ENCODE measurements around the gene NR3C2.

NR3C2 gene

GRCh38 chr4:148110169-148110568, 332.0 kb downstream of the NR3C2 start:
- Histone ChIP-seq H2BK5ac (ENCODE audit: low read depth, low read length, poor library complexity) (no peak overlapping the region), H3K4me1 (ENCODE audit: control insufficient read depth in 1 of 2, insufficient read depth in 2 of 2, low read length in 2 of 2) (no peaks in the 10 kb centered on the region), H3K4ac (ENCODE audit: low read depth, low read length) (no peak overlapping the region), H3K4me3 (ENCODE audit: low read depth, low read length) (no peak overlapping the region), H3K9me3 (ENCODE audit: insufficient read depth, low read depth, low read length) (peaks cover 1% of the 10 kb centered on the region), H3K36me3 (ENCODE audit: control insufficient read depth in 1 of 2, insufficient read depth in 2 of 2, low read length in 2 of 2) (no peaks in the 10 kb centered on the region), H3K4me2 (ENCODE audit: low read length) (no peak overlapping the region), H2BK120ac (ENCODE audit: insufficient read depth, low read length, poor library complexity) (no peak overlapping the region), H3K14ac (ENCODE audit: low read length) (no peak overlapping the region), H3K27me3 (ENCODE audit: insufficient read depth, low read length) (no peaks in the 10 kb centered on the region), H3K23ac (ENCODE audit: low read length) (no peak overlapping the region), H2BK12ac (ENCODE audit: low read length) (no peak overlapping the region), H3K27ac (ENCODE audit: low read depth, low read length) (no peak overlapping the region), H4K8ac (ENCODE audit: low read depth, low read length) (no peak overlapping the region), H4K12ac (ENCODE audit: low read depth, low read length) (no peak overlapping the region), H3K79me1 (ENCODE audit: low read length) (no peaks in the 10 kb centered on the region), H3K9ac (ENCODE audit: low read length) (no peak overlapping the region), H3K79me2 (ENCODE audit: control insufficient read depth, insufficient read depth, low read length, poor library complexity) (no peaks in the 10 kb centered on the region), H4K91ac (ENCODE audit: low read depth, low read length) (no peak overlapping the region), H2AK5ac (ENCODE audit: low read length) (no peak overlapping the region), H3K18ac (ENCODE audit: low read length) (no peak overlapping the region), H2AFZ (ENCODE audit: insufficient read depth, low read length, poor library complexity) (no peak overlapping the region)
- no CpG with 5 or more reads among the region's 3 CpGs for WGBS (ENCODE audit: extremely low coverage, insufficient coverage, insufficient read length)
- no peak for DNase-seq

GRCh38 chr4:148109216-148109615, 333.0 kb downstream of the NR3C2 start:
- H3K27ac ChIP-seq (ENCODE audit: low read depth, low read length): no peak overlapping the region
- H2BK120ac ChIP-seq (ENCODE audit: insufficient read depth, low read length, poor library complexity): no peak overlapping the region
- H3K79me1 ChIP-seq (ENCODE audit: low read length): no peaks in the 10 kb centered on the region
- no peak overlapping the region for H3K4ac ChIP-seq (ENCODE audit: low read depth, low read length)
- H2AFZ ChIP-seq (ENCODE audit: insufficient read depth, low read length, poor library complexity): no peak overlapping the region
- DNase-seq: no peak
- H4K91ac ChIP-seq (ENCODE audit: low read depth, low read length): no peak overlapping the region
- no peak overlapping the region for H4K12ac ChIP-seq (ENCODE audit: low read depth, low read length)
- peaks cover 1% of the 10 kb centered on the region for H3K9me3 ChIP-seq (ENCODE audit: insufficient read depth, low read depth, low read length)
- H3K14ac ChIP-seq (ENCODE audit: low read length): no peak overlapping the region
- no peak overlapping the region for H3K18ac ChIP-seq (ENCODE audit: low read length)
- no peak overlapping the region for H3K23ac ChIP-seq (ENCODE audit: low read length)
- H2AK5ac ChIP-seq (ENCODE audit: low read length): no peak overlapping the region
- WGBS (ENCODE audit: extremely low coverage, insufficient coverage, insufficient read length): no CpG with 5 or more reads among the region's 3 CpGs
- no peaks in the 10 kb centered on the region for H3K27me3 ChIP-seq (ENCODE audit: insufficient read depth, low read length)
- no peak overlapping the region for H3K4me2 ChIP-seq (ENCODE audit: low read length)
- no peak overlapping the region for H2BK12ac ChIP-seq (ENCODE audit: low read length)
- no peaks in the 10 kb centered on the region for H3K36me3 ChIP-seq (ENCODE audit: control insufficient read depth in 1 of 2, insufficient read depth in 2 of 2, low read length in 2 of 2)
- H3K79me2 ChIP-seq (ENCODE audit: control insufficient read depth, insufficient read depth, low read length, poor library complexity): no peaks in the 10 kb centered on the region
- no peak overlapping the region for H2BK5ac ChIP-seq (ENCODE audit: low read depth, low read length, poor library complexity)
- H4K8ac ChIP-seq (ENCODE audit: low read depth, low read length): no peak overlapping the region
- H3K9ac ChIP-seq (ENCODE audit: low read length): no peak overlapping the region
- no peaks in the 10 kb centered on the region for H3K4me1 ChIP-seq (ENCODE audit: control insufficient read depth in 1 of 2, insufficient read depth in 2 of 2, low read length in 2 of 2)
- H3K4me3 ChIP-seq (ENCODE audit: low read depth, low read length): no peak overlapping the region

GRCh38 chr4:148108766-148109165, 333.4 kb downstream of the NR3C2 start:
- Histone ChIP-seq H3K9ac (ENCODE audit: low read length) (no peak overlapping the region), H2AFZ (ENCODE audit: insufficient read depth, low read length, poor library complexity) (no peak overlapping the region), H3K4me2 (ENCODE audit: low read length) (no peak overlapping the region), H3K9me3 (ENCODE audit: insufficient read depth, low read depth, low read length) (peaks cover 1% of the 10 kb centered on the region), H4K12ac (ENCODE audit: low read depth, low read length) (no peak overlapping the region), H3K36me3 (ENCODE audit: control insufficient read depth in 1 of 2, insufficient read depth in 2 of 2, low read length in 2 of 2) (no peaks in the 10 kb centered on the region), H3K27ac (ENCODE audit: low read depth, low read length) (no peak overlapping the region), H3K4me3 (ENCODE audit: low read depth, low read length) (no peak overlapping the region), H3K4me1 (ENCODE audit: control insufficient read depth in 1 of 2, insufficient read depth in 2 of 2, low read length in 2 of 2) (no peaks in the 10 kb centered on the region), H3K18ac (ENCODE audit: low read length) (no peak overlapping the region), H3K14ac (ENCODE audit: low read length) (no peak overlapping the region), H3K27me3 (ENCODE audit: insufficient read depth, low read length) (no peaks in the 10 kb centered on the region), H2BK12ac (ENCODE audit: low read length) (no peak overlapping the region), H2BK120ac (ENCODE audit: insufficient read depth, low read length, poor library complexity) (no peak overlapping the region), H2BK5ac (ENCODE audit: low read depth, low read length, poor library complexity) (no peak overlapping the region), H3K4ac (ENCODE audit: low read depth, low read length) (no peak overlapping the region), H4K91ac (ENCODE audit: low read depth, low read length) (no peak overlapping the region), H2AK5ac (ENCODE audit: low read length) (no peak overlapping the region), H4K8ac (ENCODE audit: low read depth, low read length) (no peak overlapping the region), H3K79me2 (ENCODE audit: control insufficient read depth, insufficient read depth, low read length, poor library complexity) (no peaks in the 10 kb centered on the region), H3K23ac (ENCODE audit: low read length) (no peak overlapping the region), H3K79me1 (ENCODE audit: low read length) (no peaks in the 10 kb centered on the region)
- no peak for DNase-seq
- WGBS (ENCODE audit: extremely low coverage, insufficient coverage, insufficient read length): no CpG with 5 or more reads among the region's 7 CpGs

DNA sequence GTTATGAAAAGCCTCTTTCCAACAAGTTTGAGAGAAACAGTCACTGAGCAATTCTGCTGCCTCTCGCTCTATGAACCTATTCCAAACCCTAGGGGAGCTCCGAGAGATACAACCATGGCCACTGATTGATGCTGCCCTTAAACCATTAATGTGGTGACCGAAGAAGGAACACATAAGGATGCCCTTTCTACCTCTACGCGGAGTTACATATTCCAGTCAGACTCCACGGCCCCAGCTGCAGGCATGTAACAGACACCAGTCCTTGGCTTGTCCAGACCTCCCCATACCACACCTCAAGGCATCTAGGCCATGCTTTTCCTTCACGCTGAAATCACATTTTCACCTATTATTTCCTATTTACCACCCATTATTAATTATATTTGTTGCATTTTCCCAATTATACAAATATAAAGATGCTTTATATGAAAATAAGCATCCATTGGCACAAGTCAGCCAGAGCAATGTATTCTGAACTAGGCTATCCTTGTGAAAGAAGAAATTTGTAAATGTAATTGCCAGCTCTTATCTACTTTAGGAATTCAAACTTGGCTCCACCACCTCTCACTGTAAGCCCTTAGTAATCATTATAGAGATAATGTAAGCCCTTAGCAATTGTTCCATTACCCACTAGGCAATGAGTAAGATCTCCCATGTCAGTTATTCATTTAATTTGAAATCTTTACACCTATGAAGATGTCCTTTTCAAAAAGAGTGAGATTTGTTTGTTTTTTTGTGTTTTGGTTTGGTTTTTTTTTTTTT, 338.4 kb downstream of the NR3C2 start:
- no peak overlapping the region for H4K8ac ChIP-seq (ENCODE audit: low read depth, low read length)
- no peak overlapping the region for H3K4me2 ChIP-seq (ENCODE audit: low read length)

More for the DNA sequence above, 338.4 kb downstream of the NR3C2 start:
- H3K9me3 ChIP-seq (ENCODE audit: insufficient read depth, low read depth, low read length): no peaks in the 10 kb centered on the region
- no peaks in the 10 kb centered on the region for H3K36me3 ChIP-seq (ENCODE audit: control insufficient read depth in 1 of 2, insufficient read depth in 2 of 2, low read length in 2 of 2)
- H3K14ac ChIP-seq (ENCODE audit: low read length): no peak overlapping the region
- DNase-seq: no peak
- no peak overlapping the region for H2BK12ac ChIP-seq (ENCODE audit: low read length)
- H3K4ac ChIP-seq (ENCODE audit: low read depth, low read length): no peak overlapping the region
- no peak overlapping the region for H2AFZ ChIP-seq (ENCODE audit: insufficient read depth, low read length, poor library complexity)
- 100% methylated on average over 1 of the region's 7 CpGs for WGBS (ENCODE audit: extremely low coverage, insufficient coverage, insufficient read length)
- no peak overlapping the region for H3K27ac ChIP-seq (ENCODE audit: low read depth, low read length)
- no peak overlapping the region for H3K4me3 ChIP-seq (ENCODE audit: low read depth, low read length)
- H2BK5ac ChIP-seq (ENCODE audit: low read depth, low read length, poor library complexity): no peak overlapping the region
- H4K91ac ChIP-seq (ENCODE audit: low read depth, low read length): no peak overlapping the region
- no peaks in the 10 kb centered on the region for H3K79me2 ChIP-seq (ENCODE audit: control insufficient read depth, insufficient read depth, low read length, poor library complexity)
- no peak overlapping the region for H2BK120ac ChIP-seq (ENCODE audit: insufficient read depth, low read length, poor library complexity)
- no peak overlapping the region for H4K12ac ChIP-seq (ENCODE audit: low read depth, low read length)
- H3K9ac ChIP-seq (ENCODE audit: low read length): no peak overlapping the region
- H2AK5ac ChIP-seq (ENCODE audit: low read length): no peak overlapping the region
- H3K23ac ChIP-seq (ENCODE audit: low read length): no peak overlapping the region
- H3K79me1 ChIP-seq (ENCODE audit: low read length): no peaks in the 10 kb centered on the region
- H3K4me1 ChIP-seq (ENCODE audit: control insufficient read depth in 1 of 2, insufficient read depth in 2 of 2, low read length in 2 of 2): no peaks in the 10 kb centered on the region
- no peak overlapping the region for H3K18ac ChIP-seq (ENCODE audit: low read length)
- H3K27me3 ChIP-seq (ENCODE audit: insufficient read depth, low read length): no peaks in the 10 kb centered on the region
